HEK293 (cell line): ENCODE results near the gene MYT1.

Experiments used
- SP2 ChIP-seq: fragments of 450-650 bp; formaldehyde crosslinking; IDR thresholded peaks from 2 replicates; pipeline ENCODE4 v1.5.1; 2016; ENCODE audit warnings: missing biosample characterization, missing genetic modification characterization
- TRIM28 ChIP-seq: IDR thresholded peaks from 2 replicates; pipeline ENCODE4 v1.6.1; 2011; ENCODE audit warnings: low read length, control low read depth, borderline replicate concordance
- YY1 ChIP-seq: fragments of 450-650 bp; formaldehyde crosslinking; IDR thresholded peaks from 2 replicates; pipeline ENCODE4 v1.5.1; 2018; ENCODE audit warnings: missing biosample characterization, missing genetic modification characterization
- YY2 ChIP-seq: fragments of 450-650 bp; formaldehyde crosslinking; IDR thresholded peaks from 2 replicates; pipeline ENCODE4 v1.5.1; 2016; ENCODE audit warnings: missing biosample characterization, missing genetic modification characterization
- ZBTB17 ChIP-seq: fragments of 450-650 bp; formaldehyde crosslinking; IDR thresholded peaks from 2 replicates; pipeline ENCODE4 v1.5.1; 2016; ENCODE audit warnings: missing biosample characterization, missing genetic modification characterization
- ZBTB20 ChIP-seq: fragments of 450-650 bp; formaldehyde crosslinking; IDR thresholded peaks from 2 replicates; pipeline ENCODE4 v1.5.1; 2016; ENCODE audit warnings: missing biosample characterization, missing genetic modification characterization
- ZFHX2 ChIP-seq: fragments of 450-650 bp; formaldehyde crosslinking; conservative IDR thresholded peaks from 2 replicates; pipeline ENCODE4 v1.5.1; 2016; ENCODE audit warnings: missing biosample characterization, missing genetic modification characterization
- ZNF114 ChIP-seq: fragments of 450-650 bp; formaldehyde crosslinking; IDR thresholded peaks from 2 replicates; pipeline ENCODE4 v1.5.0; 2017; ENCODE audit warnings: missing biosample characterization, missing genetic modification characterization
- ZNF501 ChIP-seq: fragments of 450-650 bp; formaldehyde crosslinking; IDR thresholded peaks from 2 replicates; pipeline ENCODE4 v1.5.1; 2016; ENCODE audit warnings: missing biosample characterization, missing genetic modification characterization
- ZNF600 ChIP-seq: fragments of 450-650 bp; formaldehyde crosslinking; IDR thresholded peaks from 2 replicates; pipeline ENCODE4 v1.5.1; 2016; ENCODE audit warnings: missing biosample characterization, missing genetic modification characterization
- ZNF777 ChIP-seq: fragments of 450-650 bp; formaldehyde crosslinking; IDR thresholded peaks from 2 replicates; pipeline ENCODE4 v1.5.1; 2017; ENCODE audit warnings: missing biosample characterization, missing genetic modification characterization, borderline replicate concordance
- TF ChIP-seq, protein P1 (sequence below): fragments of 450-650 bp; formaldehyde crosslinking; IDR thresholded peaks from 2 replicates; pipeline ENCODE4 v1.5.1; 2016; ENCODE audit warnings: missing biosample characterization, missing genetic modification characterization
- TF ChIP-seq, protein P2 (sequence below): fragments of 450-650 bp; formaldehyde crosslinking; IDR thresholded peaks from 2 replicates; pipeline ENCODE4 v1.5.1; 2016; ENCODE audit warnings: missing biosample characterization, missing genetic modification characterization
- TF ChIP-seq, protein P3 (sequence below): fragments of 450-650 bp; formaldehyde crosslinking; IDR thresholded peaks from 2 replicates; pipeline ENCODE4 v1.5.1; 2016; ENCODE audit warnings: missing biosample characterization, missing genetic modification characterization

DNA sequence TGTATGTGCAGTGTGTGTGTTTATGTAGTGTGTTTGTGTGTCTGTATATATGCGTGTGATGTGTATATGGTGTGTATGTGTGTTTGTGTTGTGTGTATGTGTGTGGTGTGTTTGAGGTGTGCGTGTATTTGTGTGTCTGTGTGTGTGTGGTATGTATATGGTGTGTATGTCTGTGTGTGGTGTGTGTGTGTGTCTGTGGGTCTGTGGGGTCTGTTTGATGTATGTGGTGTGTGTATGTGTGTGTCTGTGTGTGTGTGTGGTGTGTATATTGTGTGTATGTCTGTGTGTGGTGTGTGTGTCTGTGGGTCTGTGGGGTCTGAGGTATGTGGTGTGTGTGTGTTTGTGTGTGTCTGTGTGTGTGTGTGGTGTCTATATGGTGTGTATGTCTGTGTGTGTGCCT lies 10.8 kb upstream of the MYT1 start:
- TF ChIP-seq, protein P1, sequence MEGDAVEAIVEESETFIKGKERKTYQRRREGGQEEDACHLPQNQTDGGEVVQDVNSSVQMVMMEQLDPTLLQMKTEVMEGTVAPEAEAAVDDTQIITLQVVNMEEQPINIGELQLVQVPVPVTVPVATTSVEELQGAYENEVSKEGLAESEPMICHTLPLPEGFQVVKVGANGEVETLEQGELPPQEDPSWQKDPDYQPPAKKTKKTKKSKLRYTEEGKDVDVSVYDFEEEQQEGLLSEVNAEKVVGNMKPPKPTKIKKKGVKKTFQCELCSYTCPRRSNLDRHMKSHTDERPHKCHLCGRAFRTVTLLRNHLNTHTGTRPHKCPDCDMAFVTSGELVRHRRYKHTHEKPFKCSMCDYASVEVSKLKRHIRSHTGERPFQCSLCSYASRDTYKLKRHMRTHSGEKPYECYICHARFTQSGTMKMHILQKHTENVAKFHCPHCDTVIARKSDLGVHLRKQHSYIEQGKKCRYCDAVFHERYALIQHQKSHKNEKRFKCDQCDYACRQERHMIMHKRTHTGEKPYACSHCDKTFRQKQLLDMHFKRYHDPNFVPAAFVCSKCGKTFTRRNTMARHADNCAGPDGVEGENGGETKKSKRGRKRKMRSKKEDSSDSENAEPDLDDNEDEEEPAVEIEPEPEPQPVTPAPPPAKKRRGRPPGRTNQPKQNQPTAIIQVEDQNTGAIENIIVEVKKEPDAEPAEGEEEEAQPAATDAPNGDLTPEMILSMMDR (tag by site-specific recombination) = no peak
- no peak for TF ChIP-seq ZNF600 (tag by site-specific recombination)
- TF ChIP-seq TRIM28 = no peak
- TF ChIP-seq SP2 (tag by site-specific recombination) = no peak
- TF ChIP-seq, protein P2, sequence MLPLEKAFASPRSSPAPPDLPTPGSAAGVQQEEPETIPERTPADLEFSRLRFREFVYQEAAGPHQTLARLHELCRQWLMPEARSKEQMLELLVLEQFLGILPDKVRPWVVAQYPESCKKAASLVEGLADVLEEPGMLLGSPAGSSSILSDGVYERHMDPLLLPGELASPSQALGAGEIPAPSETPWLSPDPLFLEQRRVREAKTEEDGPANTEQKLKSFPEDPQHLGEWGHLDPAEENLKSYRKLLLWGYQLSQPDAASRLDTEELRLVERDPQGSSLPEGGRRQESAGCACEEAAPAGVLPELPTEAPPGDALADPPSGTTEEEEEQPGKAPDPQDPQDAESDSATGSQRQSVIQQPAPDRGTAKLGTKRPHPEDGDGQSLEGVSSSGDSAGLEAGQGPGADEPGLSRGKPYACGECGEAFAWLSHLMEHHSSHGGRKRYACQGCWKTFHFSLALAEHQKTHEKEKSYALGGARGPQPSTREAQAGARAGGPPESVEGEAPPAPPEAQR (tag by site-specific recombination) = no peak
- no peak for TF ChIP-seq ZNF114
- no peak for TF ChIP-seq YY2 (tag by site-specific recombination)
- no peak for TF ChIP-seq ZFHX2 (tag by site-specific recombination)
- no peak for TF ChIP-seq ZNF777 (tag by site-specific recombination)
- no peak for TF ChIP-seq YY1 (tag by site-specific recombination)
- TF ChIP-seq ZNF501 (tag by site-specific recombination) = no peak
- no peak for TF ChIP-seq ZBTB20 (tag by site-specific recombination)
- TF ChIP-seq, protein P3, sequence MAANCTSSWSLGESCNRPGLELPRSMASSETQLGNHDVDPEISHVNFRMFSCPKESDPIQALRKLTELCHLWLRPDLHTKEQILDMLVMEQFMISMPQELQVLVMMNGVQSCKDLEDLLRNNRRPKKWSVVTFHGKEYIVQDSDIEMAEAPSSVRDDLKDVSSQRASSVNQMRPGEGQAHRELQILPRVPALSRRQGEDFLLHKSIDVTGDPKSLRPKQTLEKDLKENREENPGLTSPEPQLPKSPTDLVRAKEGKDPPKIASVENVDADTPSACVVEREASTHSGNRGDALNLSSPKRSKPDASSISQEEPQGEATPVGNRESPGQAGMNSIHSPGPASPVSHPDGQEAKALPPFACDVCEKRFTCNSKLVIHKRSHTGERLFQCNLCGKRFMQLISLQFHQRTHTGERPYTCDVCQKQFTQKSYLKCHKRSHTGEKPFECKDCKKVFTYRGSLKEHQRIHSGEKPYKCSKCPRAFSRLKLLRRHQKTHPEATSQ (tag by site-specific recombination) = no peak
- no peak for TF ChIP-seq ZBTB17 (tag by site-specific recombination)
